ENCODE data around the gene KAT6B.

GRCh38 chr10:75037171-75038153 is 211.1 kb downstream of the KAT6B start:
- TF ChIP-seq CTCF (IDR thresholded peaks at IDR 0.05) (no peak), EZH2 (IDR thresholded peaks at IDR 0.05) (no peak)

Measured in neural progenitor cell (in vitro differentiated cells).